ENCODE data around the gene CRTC3.

Gene CRTC3

GRCh38 chr15:90562669-90563068, 32.9 kb downstream of the CRTC3 start:
- no peak for DNase-seq (ENCODE audit: low read depth)
- no peak for TF ChIP-seq CTCF (conservative IDR thresholded peaks at IDR 0.05; ENCODE audit: low read depth, low read length)
- no peak overlapping the region for H3K4me3 ChIP-seq (ENCODE audit: low read length)

- H3K4me3 ChIP-seq (ENCODE audit: low read length) = no peak overlapping the region
- TF ChIP-seq CTCF (conservative IDR thresholded peaks at IDR 0.05; ENCODE audit: low read depth, low read length) = no peak
- DNase-seq (ENCODE audit: low read depth) = no peak
Observed at GRCh38 chr15:90563463-90563862, 33.7 kb downstream of the CRTC3 start.

- no peak for TF ChIP-seq CTCF (conservative IDR thresholded peaks at IDR 0.05; ENCODE audit: low read depth, low read length)
- no peak overlapping the region for H3K4me3 ChIP-seq (ENCODE audit: low read length)
- no peak for DNase-seq (ENCODE audit: low read depth)
Observed at GRCh38 chr15:90564051-90564450, 34.3 kb downstream of the CRTC3 start.

- no peak for TF ChIP-seq CTCF (conservative IDR thresholded peaks at IDR 0.05; ENCODE audit: low read depth, low read length)
- H3K4me3 ChIP-seq (ENCODE audit: low read length) = no peak overlapping the region
- DNase-seq (ENCODE audit: low read depth) = no peak
Observed at GRCh38 chr15:90564590-90564989, 34.9 kb downstream of the CRTC3 start.

GRCh38 chr15:90565866-90566265, 36.1 kb downstream of the CRTC3 start:
- H3K4me3 ChIP-seq (ENCODE audit: low read length) = no peak overlapping the region
- no peak for DNase-seq (ENCODE audit: low read depth)
- TF ChIP-seq CTCF (conservative IDR thresholded peaks at IDR 0.05; ENCODE audit: low read depth, low read length) = no peak

- no peak overlapping the region for H3K4me3 ChIP-seq (ENCODE audit: low read length)
- no peak for TF ChIP-seq CTCF (conservative IDR thresholded peaks at IDR 0.05; ENCODE audit: low read depth, low read length)
Observed at GRCh38 chr15:90570643-90571042, 40.9 kb downstream of the CRTC3 start.

GRCh38 chr15:90571063-90571541, 41.4 kb downstream of the CRTC3 start:
- DNase-seq (ENCODE audit: low read depth) = no peak
- no peak for TF ChIP-seq CTCF (conservative IDR thresholded peaks at IDR 0.05; ENCODE audit: low read depth, low read length)
- H3K4me3 ChIP-seq (ENCODE audit: low read length) = no peak overlapping the region

More at GRCh38 chr15:90570643-90571042, 40.9 kb downstream of the CRTC3 start:
- no peak for DNase-seq (ENCODE audit: low read depth)

All from retinal pigment epithelial cell (primary cell).